Activated CD8-positive, alpha-beta memory T cell treated with anti-CD3 and anti-CD28 coated beads, Interleukin-2, amount 10 ng/mL, durations not matched to agents 7 days and 5 days (primary cell): ENCODE measurements around the gene SERPINF2. TPM values are rescaled to one million over a fixed set of nuclear protein-coding genes. Genes with fewer than 3 reads are reported as not detected.

ENCODE experiments used
- ATAC-seq: fragments of 150-1000 bp; cut with Tn5 transposase; one replicate; pipeline ENCODE4 v1.10.0; 2021; ENCODE audit warnings: moderate library complexity
- CTCF ChIA-PET: fragments of 350-600 bp; sonication (Branson Sonifier 250); formaldehyde crosslinking; loops from one replicate; lab custom pipeline; 2021; ENCODE audit warnings: antibody characterized with exemption; lab: Charles Lee
- DNase-seq: peaks from one replicate; pipeline ENCODE4 v3.0.0-alpha.2; 2020
- H3K27ac Mint-ChIP-seq: one replicate; pipeline ENCODE4 v1.8.0; 2021; ENCODE audit warnings: mild to moderate bottlenecking, mixed read lengths
- H3K27me3 Mint-ChIP-seq: one replicate; pipeline ENCODE4 v1.8.0; 2021; ENCODE audit warnings: mixed read lengths
- H3K36me3 Mint-ChIP-seq: one replicate; pipeline ENCODE4 v1.8.0; 2021; ENCODE audit warnings: mild to moderate bottlenecking, mixed read lengths
- H3K4me1 Mint-ChIP-seq: one replicate; pipeline ENCODE4 v1.8.0; 2021; ENCODE audit warnings: mixed read lengths
- H3K4me3 Mint-ChIP-seq: one replicate; pipeline ENCODE4 v1.8.0; 2021; ENCODE audit warnings: mild to moderate bottlenecking, moderate library complexity, mixed read lengths
- H3K9me3 Mint-ChIP-seq: one replicate; pipeline ENCODE4 v1.8.0; 2022; ENCODE audit warnings: low read depth, mixed read lengths
- total RNA-seq, 2 experiments: library from RNA; stranded (reverse); gene quantifications; one replicate each; pipeline ENCODE4 v1.2.3, GENCODE V29; 2021

SERPINF2 gene
- total RNA-seq, 2 experiments from 2014 or later: 0.18 to 0.19 TPM

DNA sequence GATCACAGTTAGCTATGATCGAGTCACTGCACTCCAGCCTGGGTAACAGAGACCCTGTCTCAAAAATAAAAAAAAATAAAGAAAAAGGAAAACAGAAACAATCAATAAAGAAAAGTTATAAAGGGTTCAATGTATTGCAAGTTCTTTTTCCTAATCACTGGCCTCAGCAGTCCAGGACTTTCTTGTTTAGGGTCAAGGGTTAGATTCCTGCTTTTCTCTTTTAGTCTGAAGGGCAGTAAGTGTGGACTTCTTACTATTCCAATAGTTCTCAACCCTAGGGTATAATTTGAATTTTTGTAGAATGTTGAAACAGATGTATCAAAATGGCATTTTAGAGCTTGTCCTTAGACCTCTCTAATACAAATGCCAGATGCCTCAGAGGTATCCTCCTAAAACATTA is 59.8 kb downstream of the SERPINF2 start:
- no peak for DNase-seq
- Mint-ChIP-seq H3K9me3 (no peaks in the 10 kb centered on the region), H3K4me3 (no peak overlapping the region), H3K27me3 (no peaks in the 10 kb centered on the region), H3K4me1 (peaks cover under 1% of the 10 kb centered on the region), H3K36me3 (peaks cover 21% of the 10 kb centered on the region), H3K27ac (no peak overlapping the region)
- no peak for ATAC-seq
- CTCF ChIA-PET: no interaction called here

DNA sequence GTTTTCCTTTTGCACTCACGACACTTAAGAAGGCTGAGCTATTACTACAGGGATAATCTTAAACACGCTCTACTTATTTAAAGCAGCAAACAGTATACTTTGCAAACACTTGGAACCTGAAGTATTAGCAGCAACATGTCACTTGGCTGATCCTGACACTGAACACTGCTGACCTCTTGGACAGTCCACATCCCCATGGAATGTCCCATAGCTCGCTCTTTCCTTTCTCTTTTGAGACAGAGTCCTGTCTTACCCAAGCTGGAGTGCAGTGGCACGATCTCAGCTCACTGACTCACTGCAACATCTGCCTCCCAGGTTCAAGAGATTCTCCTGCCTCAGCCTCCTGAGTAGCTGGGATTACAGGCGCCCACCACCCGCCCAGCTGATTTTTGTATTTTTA is 60.6 kb downstream of the SERPINF2 start:
- H3K4me1 Mint-ChIP-seq: no peaks in the 10 kb centered on the region
- CTCF ChIA-PET: interaction anchor here (0.7 kb wide), 1 partner anchor 134 kb away, joined by 4 read pairs; no protein-coding TSS in a partner anchor
- H3K4me3 Mint-ChIP-seq: no peak overlapping the region
- DNase-seq: no peak
- peaks cover 26% of the 10 kb centered on the region for H3K36me3 Mint-ChIP-seq
- no peaks in the 10 kb centered on the region for H3K9me3 Mint-ChIP-seq
- ATAC-seq: no peak
- H3K27me3 Mint-ChIP-seq: no peaks in the 10 kb centered on the region
- H3K27ac Mint-ChIP-seq: no peak overlapping the region

Other genes starting within 250 kb of the SERPINF2 start
- gene INPP5K, start 226.3 kb upstream of the SERPINF2 start, total RNA-seq: 10 to 100 TPM; 40.6 to 43.4 TPM
- gene PITPNA, start 180.1 kb upstream of the SERPINF2 start, total RNA-seq: 10 to 100 TPM; 42.1 to 69.1 TPM
- 1 to 10 TPM in 1 of 2 experiments, under 1 TPM in 1; 0.55 to 1.3 TPM for gene SLC43A2, start 114.0 kb upstream of the SERPINF2 start, total RNA-seq
- gene SCARF1, start 97.1 kb upstream of the SERPINF2 start, total RNA-seq: 1 to 10 TPM in 1 of 2 experiments, under 1 TPM in 1; 0.70 to 2.0 TPM
- gene RILP, start 93.0 kb upstream of the SERPINF2 start, total RNA-seq: 1 to 10 TPM; 4.8 to 6.9 TPM
- gene PRPF8, start 58.0 kb upstream of the SERPINF2 start, total RNA-seq: 100 to 1,000 TPM; 324 to 358 TPM
- under 1 TPM; 0.20 to 0.28 TPM for gene TLCD2, start 32.5 kb upstream of the SERPINF2 start, total RNA-seq
- gene WDR81, start 18.2 kb upstream of the SERPINF2 start, total RNA-seq: 10 to 100 TPM; 28.7 to 32.1 TPM
- 1 to 10 TPM in 1 of 2 experiments, under 1 TPM in 1; 0.93 to 1.1 TPM for gene SERPINF1, start 19.2 kb downstream of the SERPINF2 start, total RNA-seq
- gene SMYD4, start 87.0 kb downstream of the SERPINF2 start, total RNA-seq: 10 to 100 TPM; 34.7 to 45.4 TPM
- 100 to 1,000 TPM; 196 to 249 TPM for gene RPA1, start 87.1 kb downstream of the SERPINF2 start, total RNA-seq